Caco-2 (cell line): ENCODE measurements around the gene FZD4. TPM values are rescaled to one million over a fixed set of nuclear protein-coding genes. Genes with fewer than 3 reads are reported as not detected.
A peak's percentile ranks its signal among the peaks of the same experiment; 100 is the strongest.

ENCODE experiments used
- BruUV-seq: library from RNA; stranded (reverse); fragments of 400-500 nt; replicated peaks from 2 replicates; lab custom pipeline; 2021; lab: Mats Ljungman, UMichigan
- CTCF ChIA-PET: fragments of 300-600 bp; sonication (Branson Sonifier 250); formaldehyde crosslinking; loops from one replicate; lab custom pipeline; 2022; ENCODE audit warnings: antibody characterized with exemption; lab: Charles Lee
- POLR2A ChIA-PET: fragments of 300-600 bp; sonication (Branson Sonifier 250); formaldehyde crosslinking; loops from one replicate; lab custom pipeline; 2022; ENCODE audit warnings: antibody characterized with exemption; lab: Charles Lee
- DNase-seq, 2 experiments: peaks; one replicate each; pipeline versions ENCODE4 v3.0.0 to v3.0.0-alpha.2; 2020 to 2022
- H3K27me3 ChIP-seq: replicated peaks from 2 replicates; pipeline ENCODE4 v1.6.0; 2011; ENCODE audit warnings: low read length; ENCODE audit not compliant: control insufficient read depth, insufficient read depth
- H3K36me3 ChIP-seq: 2 replicates; pipeline ENCODE4 v1.5.1; 2011; ENCODE audit warnings: low read length; ENCODE audit not compliant: control insufficient read depth, insufficient read depth
- H3K4me1 ChIP-seq: fragments of 250-450 bp; sonication (Bioruptor Pico); 2 replicates; pipeline ENCODE4 v1.5.1; 2020; ENCODE audit warnings: mild to moderate bottlenecking
- H3K4me3 ChIP-seq: 2 replicates; pipeline ENCODE4 v1.5.1; 2011; ENCODE audit warnings: low read depth, mild to moderate bottlenecking, control low read depth, low read length
- H3K9me3 ChIP-seq: fragments of 250-450 bp; sonication (Bioruptor Pico); 2 replicates; pipeline ENCODE4 v1.5.1; 2020; ENCODE audit warnings: mild to moderate bottlenecking, moderate library complexity
- H3K27ac Mint-ChIP-seq: one replicate; pipeline ENCODE4 v1.8.0; 2022; ENCODE audit warnings: mixed read lengths; ENCODE audit not compliant: unreplicated experiment
- H3K27me3 Mint-ChIP-seq: one replicate; pipeline ENCODE4 v1.8.0; 2022; ENCODE audit warnings: mixed read lengths; ENCODE audit not compliant: insufficient read depth, unreplicated experiment
- H3K36me3 Mint-ChIP-seq: one replicate; pipeline ENCODE4 v1.8.0; 2022; ENCODE audit warnings: mild to moderate bottlenecking, mixed read lengths; ENCODE audit not compliant: insufficient read depth, unreplicated experiment
- H3K4me1 Mint-ChIP-seq: one replicate; pipeline ENCODE4 v1.8.0; 2022; ENCODE audit warnings: low read depth, mixed read lengths; ENCODE audit not compliant: unreplicated experiment
- H3K4me3 Mint-ChIP-seq: one replicate; pipeline ENCODE4 v1.8.0; 2022; ENCODE audit warnings: mild to moderate bottlenecking, moderate library complexity, mixed read lengths; ENCODE audit not compliant: unreplicated experiment
- H3K9me3 Mint-ChIP-seq: one replicate; pipeline ENCODE4 v1.8.0; 2022; ENCODE audit warnings: mixed read lengths; ENCODE audit not compliant: unreplicated experiment
- CTCF ChIP-seq, 2 experiments: fragments of 200-600 bp in 1 of 2; IDR thresholded peaks; 1 replicate in 1 of 2; 2 replicates in 1 of 2; pipeline versions ENCODE4 v1.5.1 to v1.8.0; 2011 to 2022; ENCODE audit warnings: antibody characterized with exemption in 1 of 2, control low read depth in 1 of 2, inconsistent platforms in 1 of 2, low read depth in 1 of 2, low read length in 1 of 2, mild to moderate bottlenecking in 1 of 2, moderate library complexity in 1 of 2; ENCODE audit not compliant: insufficient read depth in 1 of 2, severe bottlenecking in 1 of 2, unreplicated experiment in 1 of 2
- intact Hi-C: fragments of 100-400 bp; cut with micrococcal nuclease; formaldehyde crosslinking; loops from one replicate; pipeline ENCODE4 v1.10.0; 2022; ENCODE audit not compliant: unreplicated experiment
- total RNA-seq: library from RNA; stranded (reverse); gene quantifications from 2 replicates; pipeline ENCODE4 v1.2.3, GENCODE V29; 2022

The FZD4 gene
- total RNA-seq, 1 experiment from 2014 or later, result 78.4 TPM

- intact Hi-C loops, result loop anchor here (1.0 to 2.0 kb wide), 6 partner anchors 13 to 142 kb away; partner anchors contain the start of gene TMEM135
- peaks cover 8% of the 10 kb centered on the region for H3K36me3 ChIP-seq
- no peaks in the 10 kb centered on the region for H3K9me3 Mint-ChIP-seq
- H3K4me1 Mint-ChIP-seq, result peaks cover 22% of the 10 kb centered on the region
- peak overlapping the region; percentile 94 for H3K4me3 ChIP-seq
- ChIA-PET POLR2A (interaction anchor here (0.5 to 2.5 kb wide), 8 partner anchors 12 to 1382 kb away, joined by 3 to 28 read pairs (median 12); partner anchors contain the start of gene TMEM135), CTCF (interaction anchor here (0.6 to 4.4 kb wide), 15 partner anchors 10 to 347 kb away, joined by 3 to 64 read pairs (median 8); partner anchors contain the start of gene TMEM135)
- H3K27ac Mint-ChIP-seq, result peak overlapping the region; percentile 88
- H3K4me3 Mint-ChIP-seq, result peak overlapping the region; percentile 93
- H3K36me3 Mint-ChIP-seq, result peaks cover 54% of the 10 kb centered on the region
- no peaks in the 10 kb centered on the region for H3K27me3 ChIP-seq
- peaks cover 18% of the 10 kb centered on the region for H3K4me1 ChIP-seq
- peak in 1 of 2 experiments; percentile 30 for DNase-seq
- no peaks in the 10 kb centered on the region for H3K27me3 Mint-ChIP-seq
- no peaks in the 10 kb centered on the region for H3K9me3 ChIP-seq
- no peak for TF ChIP-seq CTCF (IDR thresholded peaks at IDR 0.05; ENCODE audit: insufficient read depth in 1 of 2, low read depth in 1 of 2, low read length in 1 of 2, severe bottlenecking in 1 of 2, unreplicated experiment in 1 of 2)
- BruUV-seq, result no TSS peak
Observed at GRCh38 chr11:86954269-86955110, 705 bp downstream of the FZD4 start.

GRCh38 chr11:86952221-86952875 is 2.8 kb downstream of the FZD4 start:
- POLR2A ChIA-PET, result interaction anchor here (0.5 to 0.7 kb wide), 2 partner anchors 48 to 497 kb away, joined by 3 to 4 read pairs; no protein-coding TSS in a partner anchor
- intact Hi-C loops, result no loop called here

More at GRCh38 chr11:86952221-86952875, 2.8 kb downstream of the FZD4 start:
- Histone ChIP-seq H3K9me3 (no peaks in the 10 kb centered on the region), H3K27me3 (no peaks in the 10 kb centered on the region), H3K4me1 (peaks cover 12% of the 10 kb centered on the region; the same call in 1 of the 2 replicates), H3K4me3 (no peak overlapping the region), H3K36me3 (peaks cover 12% of the 10 kb centered on the region)
- Mint-ChIP-seq H3K4me1 (peaks cover 22% of the 10 kb centered on the region), H3K27ac (no peak overlapping the region), H3K27me3 (no peaks in the 10 kb centered on the region), H3K36me3 (peaks cover 74% of the 10 kb centered on the region), H3K4me3 (peak overlapping the region; percentile 93), H3K9me3 (no peaks in the 10 kb centered on the region)
- no TSS peak for BruUV-seq
- no peak for DNase-seq
- TF ChIP-seq CTCF (IDR thresholded peaks at IDR 0.05; ENCODE audit: insufficient read depth in 1 of 2, low read depth in 1 of 2, low read length in 1 of 2, severe bottlenecking in 1 of 2, unreplicated experiment in 1 of 2), result no peak
- CTCF ChIA-PET, result no interaction called here
